Lung (tissue), 12 donors: ENCODE data around the gene ITFG1. TPM values are rescaled to one million over a fixed set of nuclear protein-coding genes. Genes with fewer than 3 reads are reported as not detected.

Experiments
- ATAC-seq: fragments of 200-7000 bp; cut with Tn5 transposase; one replicate; pipeline ENCODE4 v1.9.1; 2020; ENCODE audit warnings: moderate number of reproducible peaks; ENCODE audit not compliant: insufficient read depth, low FRiP score
- DNase-seq, 3 donors: peaks; one replicate each; pipeline ENCODE4 v3.0.0-alpha.2; 2013 to 2017
- H3K27ac ChIP-seq, 2 donors: one replicate each; pipeline ENCODE4 v1.5.1; 2013; ENCODE audit warnings: mild to moderate bottlenecking in 2 of 2, moderate library complexity in 2 of 2, control low read depth in 1 of 2, inconsistent platforms in 1 of 2, low read depth in 1 of 2, low read length in 1 of 2
- H3K27me3 ChIP-seq, 3 donors: one replicate each; pipeline ENCODE4 v1.5.1; 2013; ENCODE audit warnings: low read length in 2 of 3; ENCODE audit not compliant: control insufficient read depth in 3 of 3, insufficient read depth in 3 of 3
- H3K36me3 ChIP-seq, 4 donors: one replicate each; pipeline ENCODE4 v1.5.1; 2013; ENCODE audit warnings: low read length in 4 of 4, mild to moderate bottlenecking in 1 of 4, moderate library complexity in 1 of 4; ENCODE audit not compliant: control insufficient read depth in 4 of 4, insufficient read depth in 4 of 4
- H3K4me1 ChIP-seq, 5 donors: one replicate each; pipeline ENCODE4 v1.5.1; 2013; ENCODE audit warnings: low read length in 5 of 5, mild to moderate bottlenecking in 2 of 5, moderate library complexity in 1 of 5; ENCODE audit not compliant: control insufficient read depth in 5 of 5, insufficient read depth in 5 of 5
- H3K4me3 ChIP-seq: one replicate; pipeline ENCODE4 v1.5.1; 2013; ENCODE audit warnings: mild to moderate bottlenecking, control low read depth, moderate library complexity
- H3K9ac ChIP-seq, 2 donors: one replicate each; pipeline ENCODE4 v1.5.1; 2013; ENCODE audit warnings: low read length in 2 of 2, control low read depth in 1 of 2; ENCODE audit not compliant: insufficient read depth in 1 of 2
- H3K9me3 ChIP-seq, 4 donors: one replicate each; pipeline ENCODE4 v1.5.1; 2013; ENCODE audit warnings: low read length in 3 of 4, mild to moderate bottlenecking in 1 of 4, moderate library complexity in 1 of 4; ENCODE audit not compliant: control insufficient read depth in 4 of 4, insufficient read depth in 3 of 4
- CTCF ChIP-seq: IDR thresholded peaks from 2 replicates; pipeline ENCODE4 v1.5.1; 2012; ENCODE audit warnings: mild to moderate bottlenecking; ENCODE audit errors: control extremely low read depth, extremely low read depth
- WGBS, 2 donors: extraction: QIAGEN DNeasy Blood & Tissue Kit; methylation state at CpG; one replicate each; pipeline ENCODE4 v1.1.7; 2013; 5-methylcytosine and 5-hydroxymethylcytosine counted together
- polyA plus RNA-seq, 2 donors: library from polyadenylated mRNA; stranded (reverse); fragments of 200-250 nt; gene quantifications; one replicate each; pipeline ENCODE4 v1.2.1, GENCODE V29; 2013
- total RNA-seq, 2 donors: library from RNA; depleted of rRNA in 1 of 2; stranded (reverse); fragments of >200 nt in 1 of 2; gene quantifications; one replicate each; pipeline ENCODE4 v1.2.1, GENCODE V29; 2014 to 2021
- donor health status: control.
- donor health status: control.
- donor health status: Bipolar disorder and iron deficiency.
- donor health status: healthy.
- donor health status: DM: yes; HTN: yes; CAD: no.

ITFG1 gene
- total and polyA plus RNA-seq, 4 donors = 13.0 to 79.4 (median 40.2) TPM

DNA sequence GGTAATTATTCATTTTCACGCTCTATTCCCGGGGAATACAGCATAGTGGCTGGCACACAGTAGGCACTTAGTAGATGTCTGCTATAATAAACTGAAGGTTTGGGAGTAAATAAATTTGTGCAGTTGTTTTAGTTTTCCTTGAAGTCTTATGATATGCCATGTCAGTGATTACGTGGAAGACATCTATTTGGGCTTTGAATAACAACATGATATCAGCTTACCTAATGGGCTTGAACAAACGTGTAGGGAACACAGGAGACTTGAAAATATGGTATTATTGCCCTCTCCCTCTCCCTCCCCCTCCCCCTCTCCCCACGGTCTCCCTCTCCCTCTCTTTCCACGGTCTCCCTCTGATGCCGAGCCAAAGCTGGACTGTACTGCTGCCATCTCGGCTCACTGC lies 280.8 kb downstream of the ITFG1 start:
- no peak for ATAC-seq
- Histone ChIP-seq H3K27ac (no peak overlapping the region), H3K9me3 (no peaks in the 10 kb centered on the region), H3K9ac (no peak overlapping the region), H3K27me3 (no peaks in the 10 kb centered on the region), H3K4me3 (no peak overlapping the region), H3K36me3 (no peaks in the 10 kb centered on the region), H3K4me1 (no peaks in the 10 kb centered on the region)
- DNase-seq = no peak
- TF ChIP-seq CTCF = no peak
- 95 to 96% methylated on average over 8 of the region's 8 CpGs for WGBS, 2 donors

DNA sequence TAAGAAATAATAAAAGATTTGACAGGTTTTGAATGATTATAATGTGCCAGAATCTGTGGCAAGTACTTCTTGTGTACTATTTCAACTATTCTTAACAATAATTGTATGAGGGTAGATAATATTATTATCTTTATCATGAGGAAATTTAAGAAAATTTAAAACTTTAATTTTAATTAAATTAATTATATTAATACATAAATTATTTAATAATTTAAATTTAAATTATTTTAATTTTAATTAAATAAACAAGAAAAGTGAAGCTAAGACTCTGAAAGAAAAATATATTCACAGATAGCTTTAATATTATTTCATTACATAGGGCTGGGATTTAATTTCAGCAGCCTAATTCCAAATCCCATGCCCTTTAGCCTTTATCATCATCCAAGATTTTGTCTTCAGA lies 285.7 kb downstream of the ITFG1 start:
- Histone ChIP-seq H3K36me3 (no peaks in the 10 kb centered on the region), H3K9me3 (no peaks in the 10 kb centered on the region), H3K4me1 (no peaks in the 10 kb centered on the region), H3K27me3 (no peaks in the 10 kb centered on the region), H3K4me3 (no peak overlapping the region), H3K27ac (no peak overlapping the region), H3K9ac (no peak overlapping the region)
- TF ChIP-seq CTCF = no peak
- DNase-seq (no peak), ATAC-seq (no peak)

DNA sequence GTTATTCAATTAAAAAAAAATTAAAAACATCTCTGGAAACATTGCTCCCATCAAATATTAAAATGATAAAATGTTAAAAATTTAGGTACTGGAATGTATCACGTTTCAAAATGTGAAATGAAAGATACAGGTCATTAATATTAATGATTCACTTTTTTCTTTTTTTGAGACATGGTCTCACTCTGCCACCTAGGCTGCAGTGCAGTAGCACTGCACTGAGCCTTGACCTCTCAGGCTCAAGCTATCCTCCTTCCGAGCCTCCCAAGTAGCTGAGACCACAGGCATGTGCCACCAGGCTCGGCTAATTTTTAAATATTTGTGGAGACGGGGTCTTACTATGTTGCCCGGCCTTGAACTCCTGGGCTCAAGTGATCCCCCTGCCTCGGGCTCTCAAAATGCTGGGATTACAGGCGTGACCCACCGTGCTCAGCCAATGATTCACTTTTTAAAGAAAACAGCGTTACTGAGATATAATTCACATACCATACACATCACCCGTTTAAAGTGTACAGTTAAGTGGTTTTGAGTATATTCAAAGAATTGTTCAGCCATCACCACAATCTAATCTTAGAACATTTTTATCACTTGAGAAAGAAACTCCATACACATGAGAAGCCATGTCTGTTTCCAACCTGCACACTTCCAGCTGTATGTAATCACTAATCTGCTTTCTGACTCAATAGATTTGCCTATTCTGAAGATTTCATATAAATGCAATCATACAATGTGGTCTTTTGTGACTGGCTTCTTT lies 298.0 kb downstream of the ITFG1 start:
- peaks cover 0 to 9% (median 0%) of the 10 kb centered on the region in 4 donors for H3K36me3 ChIP-seq
- no peaks in the 10 kb centered on the region for H3K4me1 ChIP-seq
- no peak overlapping the region for H3K9ac ChIP-seq
- no peaks in the 10 kb centered on the region for H3K27me3 ChIP-seq
- H3K4me3 ChIP-seq = no peak overlapping the region
- no peak overlapping the region for H3K27ac ChIP-seq
- no peak for TF ChIP-seq CTCF
- ATAC-seq (no peak), DNase-seq (no peak)
- no peaks in the 10 kb centered on the region for H3K9me3 ChIP-seq
- 89 to 93% methylated on average over 10 of the region's 10 CpGs for WGBS, 2 donors

GRCh38 chr16:47161464-47161863 lies 299.4 kb downstream of the ITFG1 start:
- WGBS, 2 donors = 98% methylated on average over 4 of the region's 4 CpGs
- Histone ChIP-seq H3K27ac (no peak overlapping the region), H3K4me1 (no peaks in the 10 kb centered on the region), H3K4me3 (no peak overlapping the region), H3K36me3 (peaks cover 3 to 16% (median 7%) of the 10 kb centered on the region in 4 donors), H3K27me3 (no peaks in the 10 kb centered on the region), H3K9ac (no peak overlapping the region), H3K9me3 (no peaks in the 10 kb centered on the region)
- DNase-seq (no peak), ATAC-seq (no peak)
- no peak for TF ChIP-seq CTCF
